NOMO-1 (cell line): ENCODE results near the gene AFDN.

ENCODE experiments used
- DNase-seq, 2 experiments: peaks; one replicate each; lab custom pipeline; 2025; ENCODE audit not compliant: unreplicated experiment in 2 of 2; lab: John Stamatoyannopoulos, UW

AFDN gene

GRCh38 chr6:167811442-167812087 is 15.1 kb upstream of the AFDN start:
- DNase-seq: no peak

- no peak for DNase-seq
Observed at GRCh38 chr6:167812088-167812487, 14.6 kb upstream of the AFDN start.

- DNase-seq: peak in 1 of 2 experiments; percentile 17
Observed at GRCh38 chr6:167815296-167815980, 11.3 kb upstream of the AFDN start.

GRCh38 chr6:167817016-167817415 is 9.7 kb upstream of the AFDN start:
- DNase-seq: no peak

- peak in 1 of 2 experiments; percentile 5 for DNase-seq
Observed at GRCh38 chr6:167817729-167818128, 9.0 kb upstream of the AFDN start.

DNA sequence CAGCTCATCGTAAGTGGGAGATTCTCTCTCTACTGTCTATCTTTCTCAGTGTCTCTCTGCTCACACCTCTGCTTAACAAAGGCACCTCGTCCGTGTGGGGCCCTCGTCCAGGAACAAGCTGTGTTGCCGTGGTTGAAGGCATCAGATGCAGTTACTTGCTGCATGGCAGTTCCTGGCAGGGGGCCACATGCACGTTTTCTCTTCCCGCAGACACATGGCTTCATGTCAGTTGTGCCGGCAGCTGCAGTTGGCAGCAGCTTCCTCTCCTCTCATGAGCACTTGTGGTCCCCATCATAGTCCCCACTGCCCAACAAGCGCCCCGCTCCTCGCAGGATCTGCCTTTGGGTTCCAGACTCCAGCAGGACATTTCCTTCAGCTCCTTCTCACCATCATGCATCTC is 7.1 kb upstream of the AFDN start:
- DNase-seq: no peak

GRCh38 chr6:167820681-167821080 is 6.0 kb upstream of the AFDN start:
- no peak for DNase-seq

DNA sequence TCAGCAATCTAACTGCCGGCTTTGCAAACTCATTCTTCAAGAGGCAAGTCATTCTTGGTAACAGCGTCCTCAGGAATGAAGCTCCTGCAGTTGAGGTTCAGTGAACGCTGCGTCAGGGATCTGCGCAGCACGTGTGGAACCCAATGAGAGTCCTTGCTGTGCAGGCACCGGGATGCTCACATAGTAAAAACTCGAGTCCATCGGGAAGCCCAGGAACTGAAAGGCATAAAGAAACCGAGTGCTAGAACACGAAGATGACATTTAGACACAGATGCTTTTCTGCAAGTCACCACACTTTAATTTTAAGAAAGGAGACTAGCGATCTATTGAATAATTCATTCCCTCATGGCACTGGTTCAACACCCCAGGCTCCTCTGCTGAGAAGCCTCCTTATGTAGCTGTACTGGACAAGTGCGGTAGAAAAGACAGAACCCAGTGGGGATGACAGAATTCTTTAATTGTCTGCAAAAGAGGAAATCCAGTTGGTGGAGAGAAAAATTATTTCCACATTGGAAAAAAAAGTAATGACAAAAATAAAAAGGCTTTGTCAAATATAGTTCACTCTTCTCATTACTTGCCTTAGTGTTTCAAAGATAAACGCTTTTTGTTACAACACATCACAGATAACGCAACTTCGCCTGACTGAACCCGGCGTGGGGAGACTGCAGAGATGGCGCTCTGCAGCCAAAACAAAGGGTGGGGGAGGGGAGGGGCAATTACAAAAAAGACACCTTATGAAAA is 1.9 kb upstream of the AFDN start:
- DNase-seq: peak; percentile 28 to 50

DNA sequence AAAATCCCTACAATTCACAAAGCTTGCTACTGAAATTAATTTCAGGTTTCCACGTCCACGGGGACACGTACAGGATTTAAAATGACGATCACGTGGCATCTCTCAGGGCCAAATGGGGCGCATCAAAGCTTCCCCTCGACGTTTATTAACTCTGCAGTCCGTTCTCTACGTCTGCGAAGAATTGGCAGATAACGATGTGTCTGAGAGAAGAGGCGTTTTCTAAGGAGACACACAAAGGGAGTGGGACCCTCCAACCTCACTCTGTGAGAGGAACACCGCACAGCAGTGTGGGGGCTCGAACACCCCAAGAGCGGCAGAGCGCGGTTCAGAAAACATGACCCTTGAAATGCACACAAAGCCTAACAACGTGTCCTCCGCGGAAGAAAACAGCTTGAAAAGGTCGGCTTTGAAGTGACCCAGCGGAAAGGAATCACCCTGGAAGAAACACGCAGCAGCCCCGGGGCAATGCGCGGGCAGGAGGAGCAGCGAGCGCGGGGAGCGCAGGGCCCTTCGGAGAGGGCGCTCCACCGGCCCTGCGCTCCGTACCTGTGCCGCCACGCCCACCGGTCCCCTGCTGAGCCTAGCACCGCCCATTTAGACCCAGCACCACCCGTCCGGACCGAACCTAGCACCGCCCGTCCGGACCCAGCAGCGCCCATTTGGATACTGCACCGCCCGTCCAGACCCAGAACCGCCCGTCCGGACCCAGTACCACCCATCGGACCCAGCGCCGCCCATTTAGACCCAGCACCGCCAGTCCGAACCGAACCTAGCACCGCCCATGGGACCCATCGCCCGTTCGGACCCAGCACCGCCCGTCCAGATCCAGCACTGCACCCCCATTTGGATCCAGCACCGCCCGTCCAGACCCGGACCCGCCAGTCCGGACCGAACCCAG is 1.1 kb upstream of the AFDN start:
- peak; percentile 26 to 50 for DNase-seq

GRCh38 chr6:167826230-167826895 is 348 bp upstream of the AFDN start:
- DNase-seq: peak in 1 of 2 experiments; percentile 27

GRCh38 chr6:167827583-167828324 is 1.0 kb downstream of the AFDN start:
- peak in 1 of 2 experiments; percentile 26 for DNase-seq

DNA sequence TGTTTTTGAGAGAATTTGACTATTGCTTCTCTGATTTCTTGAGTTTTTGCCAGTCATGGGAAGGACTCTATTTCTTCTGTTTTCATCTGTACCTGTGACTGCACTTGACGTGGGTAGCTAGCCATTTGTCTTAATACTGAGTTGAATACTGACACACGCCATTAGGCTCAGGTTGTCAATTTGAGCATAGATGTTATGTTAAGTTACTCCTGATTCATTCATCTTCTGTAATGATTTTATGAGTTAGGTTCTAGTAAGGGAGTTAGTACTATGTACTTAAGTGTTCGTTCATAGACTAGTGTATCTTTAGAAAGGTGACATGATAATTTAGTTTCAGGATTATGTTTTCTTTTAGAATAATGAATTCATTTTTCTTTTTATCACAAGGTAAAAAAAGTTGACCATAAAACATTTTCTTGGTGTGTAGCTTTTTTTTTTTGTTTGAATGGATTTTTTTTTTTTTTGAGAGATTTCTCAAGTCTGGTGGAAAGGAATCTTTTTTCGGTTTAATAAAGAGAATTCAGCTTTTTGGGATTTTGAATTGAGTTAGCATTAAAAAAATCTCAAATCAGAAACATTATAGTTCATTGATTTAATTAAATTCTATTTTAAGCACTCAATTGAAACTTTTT is 1.7 kb downstream of the AFDN start:
- no peak for DNase-seq

DNA sequence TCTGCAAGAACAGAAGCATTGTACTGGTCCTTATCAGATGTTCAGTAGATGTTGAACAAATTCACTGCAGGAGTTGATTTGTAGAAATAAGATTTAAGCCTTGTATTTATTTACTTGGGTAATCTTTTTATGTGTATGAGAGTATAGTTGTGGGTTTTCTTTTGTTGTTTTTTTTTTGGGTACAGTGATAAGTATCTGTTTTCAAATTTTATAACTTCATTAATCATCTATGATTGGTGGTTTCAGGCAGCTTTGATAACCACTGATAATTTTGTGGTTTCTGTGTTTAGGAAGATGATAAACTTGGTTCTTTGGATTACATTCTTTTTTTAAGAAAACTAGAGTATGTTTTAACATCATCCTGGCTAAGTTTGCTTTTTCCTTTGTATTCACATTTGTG is 2.8 kb downstream of the AFDN start:
- DNase-seq: no peak

DNA sequence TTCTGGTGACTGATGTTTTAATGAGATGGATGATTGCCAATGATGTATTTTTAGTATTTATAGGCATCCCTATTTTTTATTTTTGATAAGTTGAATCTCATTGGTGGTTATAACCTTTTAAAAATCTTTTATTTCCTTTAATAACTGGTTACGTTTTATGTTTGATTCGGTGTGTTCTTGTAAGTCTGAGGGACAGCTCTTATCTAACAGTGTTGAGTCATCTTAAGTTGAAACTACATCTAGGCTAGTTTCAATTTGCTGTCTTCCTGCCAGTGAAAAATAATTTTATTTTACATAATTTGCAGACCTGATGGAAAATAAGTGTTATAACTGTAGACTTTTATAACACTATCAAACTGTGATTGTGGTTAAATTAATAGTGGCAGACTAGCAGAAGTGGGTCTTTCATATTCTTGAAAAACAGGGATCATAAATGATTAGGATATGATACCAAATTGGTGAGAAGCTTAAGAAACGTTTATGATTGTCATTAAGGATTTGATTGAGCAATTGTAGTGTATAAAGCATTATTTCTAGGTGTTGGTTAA is 4.6 kb downstream of the AFDN start:
- DNase-seq: no peak

DNA sequence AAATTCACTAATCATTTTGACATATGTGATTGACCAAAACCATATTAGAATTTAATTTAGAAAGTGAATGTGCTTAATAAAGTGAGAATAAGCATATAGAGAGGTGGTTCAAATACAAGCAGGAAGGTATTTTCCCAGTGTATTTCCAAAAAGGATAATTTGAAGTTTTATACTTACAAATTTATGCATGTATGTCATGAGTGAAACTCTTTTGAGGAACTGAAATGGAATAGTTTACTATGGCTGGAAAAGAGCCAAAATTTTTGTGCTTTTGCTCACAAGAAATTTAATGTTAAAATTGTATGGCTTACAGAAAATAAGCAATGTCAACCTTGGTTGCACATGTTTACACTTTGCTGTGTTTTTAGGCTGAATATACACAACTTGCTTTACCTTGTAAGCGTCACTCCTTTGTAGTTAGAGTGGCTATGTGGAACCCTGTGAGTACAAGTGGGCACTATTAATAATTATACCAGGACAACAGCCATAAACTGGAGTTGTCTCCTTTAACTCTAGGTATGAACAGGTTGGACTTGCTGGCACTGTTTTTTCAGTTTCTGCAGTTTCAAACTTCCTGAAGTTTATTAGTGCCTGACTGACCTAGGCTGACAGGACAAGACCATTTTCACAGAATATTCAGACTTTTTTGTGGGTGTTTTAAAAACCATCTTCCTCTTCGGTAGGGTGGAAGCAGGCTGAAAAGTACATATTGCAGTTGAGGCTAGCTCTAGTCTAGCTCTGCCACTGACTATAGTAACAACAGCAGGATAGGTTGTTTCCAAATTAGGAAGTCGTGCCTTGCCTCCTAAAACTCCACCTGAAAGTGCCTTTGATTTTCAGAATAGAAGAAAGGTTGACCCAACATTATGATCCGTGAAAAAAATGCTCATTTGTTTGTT is 6.0 kb downstream of the AFDN start:
- DNase-seq: peak; percentile 34 to 44

DNA sequence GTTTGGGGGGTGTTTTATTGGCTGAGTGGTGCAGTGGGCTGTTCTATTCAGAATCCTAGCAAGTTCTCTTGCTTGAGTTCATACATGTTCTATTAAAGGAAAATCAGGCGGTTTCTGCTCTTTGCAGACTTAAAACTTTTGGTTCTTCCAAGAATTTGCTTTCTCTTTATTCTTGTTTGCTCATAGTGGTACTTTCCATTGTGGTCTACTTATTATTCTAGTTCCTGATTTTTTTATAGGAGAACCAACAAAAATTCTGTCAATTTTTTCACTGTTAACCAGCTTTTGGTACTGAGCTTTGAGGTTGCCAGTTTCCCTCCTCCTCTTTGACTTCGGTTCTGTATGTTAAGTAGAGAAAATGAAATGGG is 6.7 kb downstream of the AFDN start:
- DNase-seq: peak in 1 of 2 experiments; percentile 30

DNA sequence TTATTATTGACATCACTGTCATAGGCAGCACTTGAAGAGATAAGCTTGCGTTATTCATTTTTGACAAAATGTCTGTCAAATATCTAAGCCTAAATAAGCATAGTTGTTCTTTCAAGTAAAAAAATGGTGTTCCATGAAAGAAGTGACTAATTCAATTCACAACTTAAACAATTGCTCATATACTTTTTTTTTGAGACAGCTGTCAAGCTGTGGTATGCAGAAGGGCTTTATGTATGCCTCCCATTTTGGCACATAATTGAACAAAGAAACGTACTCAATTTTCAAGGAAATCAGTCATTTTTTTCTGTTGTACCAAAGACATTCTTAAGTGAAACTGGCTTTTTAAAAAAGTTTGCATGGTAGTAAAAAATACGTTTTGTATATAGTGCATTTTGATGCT is 8.5 kb downstream of the AFDN start:
- DNase-seq: no peak

DNA sequence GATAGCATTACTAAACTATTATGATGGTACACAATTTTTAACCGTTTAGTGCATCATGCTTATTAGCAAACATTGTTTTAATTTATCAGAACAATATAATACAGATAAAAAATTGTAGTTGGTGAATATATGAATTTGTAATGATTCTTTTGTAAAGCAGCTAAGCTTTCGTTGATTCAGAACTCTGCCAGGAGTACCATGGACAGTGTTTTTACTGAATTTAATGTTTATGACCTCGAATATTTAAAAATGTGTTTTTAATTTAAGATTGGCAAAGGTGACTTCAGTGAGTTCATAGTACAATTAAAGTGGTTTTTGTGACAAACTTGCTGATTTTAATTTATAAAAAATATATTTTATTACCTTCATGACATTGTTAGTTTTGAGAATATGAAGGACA is 10.0 kb downstream of the AFDN start:
- no peak for DNase-seq
